ENCODE measurements around the gene PRPF4. TPM values are rescaled to one million over a fixed set of nuclear protein-coding genes. Genes with fewer than 3 reads are reported as not detected.

Gene PRPF4
- total and polyA plus RNA-seq, 2 donors (not counting 3 experiments of a cell fraction or from before 2014, with no cell fraction given) = 12.9 to 25.8 TPM

DNA sequence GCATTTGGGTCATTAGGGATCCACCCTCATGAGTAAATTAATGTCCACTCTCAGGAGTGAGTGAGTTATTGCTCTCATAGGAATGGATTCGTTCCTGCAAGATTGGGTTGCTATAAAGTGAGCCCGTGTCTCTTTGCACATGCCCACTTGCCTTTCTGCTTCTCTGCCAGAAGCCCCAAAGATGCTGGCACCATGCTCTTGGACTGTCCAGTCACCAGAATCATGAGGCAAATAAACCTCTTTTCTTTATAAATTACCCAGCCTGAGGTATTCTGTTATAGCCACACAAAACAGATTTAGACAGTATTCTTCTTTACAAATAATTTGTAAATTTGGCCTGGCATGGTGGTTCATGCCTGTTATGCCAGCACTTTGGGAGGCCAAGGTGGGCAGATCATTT is 24.7 kb upstream of the PRPF4 start:
- no TSS peak for BruUV-seq (replicated peaks)
- Histone ChIP-seq H3K36me3 (ENCODE audit: control insufficient read depth in 2 of 2, extremely low read depth in 1 of 2, insufficient read depth in 2 of 2, low read length in 2 of 2) (no peaks in the 10 kb centered on the region), H2AFZ (ENCODE audit: low read depth, low read length) (no peak overlapping the region), H3K9me1 (replicated peaks; ENCODE audit: control insufficient read depth, extremely low read depth, insufficient read depth, low read length) (no peaks in the 10 kb centered on the region), H3K9ac (replicated peaks; ENCODE audit: extremely low read depth, insufficient read depth, low read length) (no peak overlapping the region), H3K4me1 (ENCODE audit: control insufficient read depth, extremely low read depth, insufficient read depth, low read length) (no peaks in the 10 kb centered on the region), H3K9me3 (replicated peaks; ENCODE audit: control insufficient read depth, insufficient read depth, low read length) (no peaks in the 10 kb centered on the region), H3K4me3 (replicated peaks in 1 of 3; ENCODE audit: insufficient read depth in 1 of 3, low read depth in 1 of 3, low read length in 3 of 3) (no peak overlapping the region), H3K27me3 (ENCODE audit: control insufficient read depth in 2 of 2, insufficient read depth in 2 of 2, low read length in 2 of 2) (no peaks in the 10 kb centered on the region), H4K20me1 (replicated peaks; ENCODE audit: control insufficient read depth, extremely low read depth, insufficient read depth, low read length) (no peaks in the 10 kb centered on the region), H3K4me2 (ENCODE audit: insufficient read depth, low read length) (no peak overlapping the region), H3K79me2 (ENCODE audit: control insufficient read depth, insufficient read depth, low read length) (no peaks in the 10 kb centered on the region), H3K27ac (ENCODE audit: insufficient read depth, low read depth, low read length) (no peak overlapping the region)
- CTCF ChIA-PET = interaction anchor here (1.5 kb wide), 1 partner anchor 9 kb away, joined by 3 read pairs; no protein-coding TSS in a partner anchor
- TF ChIP-seq FOS (IDR thresholded peaks at IDR 0.05; ENCODE audit: borderline replicate concordance, insufficient read depth, low read length) (no peak), GATA2 (IDR thresholded peaks at IDR 0.05; ENCODE audit: insufficient read depth, insufficient read length, low read depth, low read length) (no peak), POLR2A (IDR thresholded peaks at IDR 0.05; ENCODE audit: low read depth, low read length) (no peak), MYC (IDR thresholded peaks at IDR 0.05; ENCODE audit: low read depth, low read length) (no peak), EZH2 (IDR thresholded peaks at IDR 0.05; ENCODE audit: borderline replicate concordance, low read depth, low read length, severe bottlenecking) (no peak), JUN (IDR thresholded peaks at IDR 0.05; ENCODE audit: borderline replicate concordance, insufficient read depth, insufficient read length, low read depth) (no peak), POLR2AphosphoS5 (IDR thresholded peaks at IDR 0.05; ENCODE audit: insufficient read depth, low read depth, low read length) (no peak)
- TF ChIP-seq, protein P1, sequence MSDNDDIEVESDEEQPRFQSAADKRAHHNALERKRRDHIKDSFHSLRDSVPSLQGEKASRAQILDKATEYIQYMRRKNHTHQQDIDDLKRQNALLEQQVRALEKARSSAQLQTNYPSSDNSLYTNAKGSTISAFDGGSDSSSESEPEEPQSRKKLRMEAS (IDR thresholded peaks at IDR 0.05; ENCODE audit: insufficient read depth, insufficient read length) = no peak
- TF ChIP-seq, protein P2, sequence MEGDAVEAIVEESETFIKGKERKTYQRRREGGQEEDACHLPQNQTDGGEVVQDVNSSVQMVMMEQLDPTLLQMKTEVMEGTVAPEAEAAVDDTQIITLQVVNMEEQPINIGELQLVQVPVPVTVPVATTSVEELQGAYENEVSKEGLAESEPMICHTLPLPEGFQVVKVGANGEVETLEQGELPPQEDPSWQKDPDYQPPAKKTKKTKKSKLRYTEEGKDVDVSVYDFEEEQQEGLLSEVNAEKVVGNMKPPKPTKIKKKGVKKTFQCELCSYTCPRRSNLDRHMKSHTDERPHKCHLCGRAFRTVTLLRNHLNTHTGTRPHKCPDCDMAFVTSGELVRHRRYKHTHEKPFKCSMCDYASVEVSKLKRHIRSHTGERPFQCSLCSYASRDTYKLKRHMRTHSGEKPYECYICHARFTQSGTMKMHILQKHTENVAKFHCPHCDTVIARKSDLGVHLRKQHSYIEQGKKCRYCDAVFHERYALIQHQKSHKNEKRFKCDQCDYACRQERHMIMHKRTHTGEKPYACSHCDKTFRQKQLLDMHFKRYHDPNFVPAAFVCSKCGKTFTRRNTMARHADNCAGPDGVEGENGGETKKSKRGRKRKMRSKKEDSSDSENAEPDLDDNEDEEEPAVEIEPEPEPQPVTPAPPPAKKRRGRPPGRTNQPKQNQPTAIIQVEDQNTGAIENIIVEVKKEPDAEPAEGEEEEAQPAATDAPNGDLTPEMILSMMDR (IDR thresholded peaks at IDR 0.05; ENCODE audit: extremely low read depth in 1 of 2, insufficient read depth in 1 of 2, low read depth in 1 of 2, low read length in 2 of 2) = no peak
- POLR2A ChIA-PET = no interaction called here
- DNase-seq (ENCODE audit: low read depth, low spot score) (no peak), FAIRE-seq (no peak)
- intact Hi-C loops (cut with micrococcal nuclease) = no loop called here
- dilution Hi-C loops (cut with MboI; ENCODE audit: extremely low pct_ligation_motif_present, low sequenced_read_pairs) = no loop called here

All from endothelial cell of umbilical vein (primary cell).